Activated B cell treated with CpG ODN at 0.5 μM for 24 hours (primary cell): Measurements from ENCODE around the gene SPX. TPM values are rescaled to one million over a fixed set of nuclear protein-coding genes. Genes with fewer than 3 reads are reported as not detected.

ENCODE experiments used
- ATAC-seq: fragments of 200-7000 bp; cut with Tn5 transposase; one replicate; pipeline ENCODE4 v1.10.0; 2021; ENCODE audit warnings: low read depth, mild to moderate bottlenecking, moderate library complexity
- CTCF ChIA-PET: fragments of 350-600 bp; sonication (Branson Sonifier 250); formaldehyde crosslinking; loops from one replicate; lab custom pipeline; 2021; ENCODE audit warnings: antibody characterized with exemption; lab: Charles Lee
- POLR2A ChIA-PET: fragments of 350-600 bp; sonication (Branson Sonifier 250); formaldehyde crosslinking; loops from one replicate; lab custom pipeline; 2021; ENCODE audit warnings: antibody characterized with exemption; lab: Charles Lee
- DNase-seq: peaks from one replicate; pipeline ENCODE4 v3.0.0; 2022
- H3K27ac Mint-ChIP-seq: one replicate; pipeline ENCODE4 v1.8.0; 2020; ENCODE audit warnings: mixed read lengths
- H3K27me3 Mint-ChIP-seq: one replicate; pipeline ENCODE4 v1.8.0; 2021; ENCODE audit warnings: mixed read lengths
- H3K36me3 Mint-ChIP-seq: one replicate; pipeline ENCODE4 v1.8.0; 2021; ENCODE audit warnings: low read depth, mixed read lengths
- H3K4me1 Mint-ChIP-seq: one replicate; pipeline ENCODE4 v1.8.0; 2021; ENCODE audit warnings: mixed read lengths
- H3K4me3 Mint-ChIP-seq: one replicate; pipeline ENCODE4 v1.8.0; 2020; ENCODE audit warnings: mild to moderate bottlenecking, mixed read lengths
- H3K9me3 Mint-ChIP-seq: one replicate; pipeline ENCODE4 v1.8.0; 2020; ENCODE audit warnings: mixed read lengths
- intact Hi-C: fragments of 100-400 bp; cut with micrococcal nuclease; formaldehyde crosslinking; loops from one replicate; pipeline ENCODE4 v1.15.1; 2024
- total RNA-seq: library from RNA; stranded (reverse); gene quantifications from 2 replicates; pipeline ENCODE4 v1.2.3, GENCODE V29; 2022
- TF ChIP-seq, protein P1 (sequence below): fragments of 200-600 bp; IDR thresholded peaks from one replicate; pipeline ENCODE4 v1.8.0; 2022; ENCODE audit warnings: antibody characterized with exemption, mild to moderate bottlenecking

The SPX gene
- total RNA-seq, 1 donor from 2014 or later = 0.18 TPM

DNA sequence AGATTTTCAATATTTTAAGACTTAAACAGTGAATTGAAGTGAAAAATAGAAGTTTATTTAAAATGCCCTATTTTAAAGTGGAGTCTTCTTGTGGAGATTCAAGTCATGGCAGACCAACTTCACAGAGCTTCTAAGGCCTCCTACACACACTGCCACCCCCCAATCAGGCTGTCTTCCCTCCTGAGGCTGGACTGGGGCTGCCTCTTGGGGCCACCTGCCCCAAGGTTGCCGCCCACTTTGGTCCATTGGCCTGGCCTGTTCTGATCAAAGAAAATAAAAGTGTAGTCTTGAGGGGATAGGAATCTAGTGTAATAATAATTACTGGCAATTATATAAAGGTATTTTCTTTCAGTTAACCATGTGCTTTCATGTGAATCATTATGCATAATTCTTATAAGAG lies 23.2 kb upstream of the SPX start:
- POLR2A ChIA-PET = interaction anchor here (2.7 kb wide), 1 partner anchor 154 kb away, joined by 36 read pairs; the partner anchor contains the start of gene LDHB

DNA sequence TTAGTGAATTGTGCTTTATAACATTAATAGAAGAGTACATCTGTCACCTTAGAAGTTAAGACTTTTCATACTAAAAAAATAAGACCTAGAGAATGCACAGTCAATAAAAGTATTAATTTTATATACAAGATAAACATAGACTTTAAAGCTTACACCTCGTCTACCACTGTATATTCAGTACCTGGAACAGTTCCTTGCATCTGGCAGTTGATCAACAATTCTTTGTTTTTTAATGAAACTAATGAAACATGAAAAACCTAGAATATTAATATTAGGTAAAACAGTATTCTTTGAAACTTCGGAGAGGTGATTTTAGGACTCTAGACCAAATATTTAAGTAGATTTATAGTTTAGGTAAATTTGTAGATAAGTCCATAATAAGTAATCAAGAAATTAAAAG lies 20.2 kb upstream of the SPX start:
- TF ChIP-seq, protein P1, sequence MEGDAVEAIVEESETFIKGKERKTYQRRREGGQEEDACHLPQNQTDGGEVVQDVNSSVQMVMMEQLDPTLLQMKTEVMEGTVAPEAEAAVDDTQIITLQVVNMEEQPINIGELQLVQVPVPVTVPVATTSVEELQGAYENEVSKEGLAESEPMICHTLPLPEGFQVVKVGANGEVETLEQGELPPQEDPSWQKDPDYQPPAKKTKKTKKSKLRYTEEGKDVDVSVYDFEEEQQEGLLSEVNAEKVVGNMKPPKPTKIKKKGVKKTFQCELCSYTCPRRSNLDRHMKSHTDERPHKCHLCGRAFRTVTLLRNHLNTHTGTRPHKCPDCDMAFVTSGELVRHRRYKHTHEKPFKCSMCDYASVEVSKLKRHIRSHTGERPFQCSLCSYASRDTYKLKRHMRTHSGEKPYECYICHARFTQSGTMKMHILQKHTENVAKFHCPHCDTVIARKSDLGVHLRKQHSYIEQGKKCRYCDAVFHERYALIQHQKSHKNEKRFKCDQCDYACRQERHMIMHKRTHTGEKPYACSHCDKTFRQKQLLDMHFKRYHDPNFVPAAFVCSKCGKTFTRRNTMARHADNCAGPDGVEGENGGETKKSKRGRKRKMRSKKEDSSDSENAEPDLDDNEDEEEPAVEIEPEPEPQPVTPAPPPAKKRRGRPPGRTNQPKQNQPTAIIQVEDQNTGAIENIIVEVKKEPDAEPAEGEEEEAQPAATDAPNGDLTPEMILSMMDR = no peak
- Mint-ChIP-seq H3K4me3 (no peak overlapping the region), H3K36me3 (peaks cover 35% of the 10 kb centered on the region), H3K27me3 (no peaks in the 10 kb centered on the region), H3K27ac (no peak overlapping the region), H3K4me1 (peaks cover 43% of the 10 kb centered on the region), H3K9me3 (no peaks in the 10 kb centered on the region)
- intact Hi-C loops = no loop called here
- ATAC-seq = no peak
- CTCF ChIA-PET = no interaction called here
- DNase-seq = no peak
- POLR2A ChIA-PET = no interaction called here

More for the DNA sequence above, 23.2 kb upstream of the SPX start:
- Mint-ChIP-seq H3K27me3 (no peaks in the 10 kb centered on the region), H3K4me3 (no peak overlapping the region), H3K9me3 (no peaks in the 10 kb centered on the region), H3K36me3 (peaks cover 22% of the 10 kb centered on the region), H3K27ac (no peak overlapping the region), H3K4me1 (peaks cover 41% of the 10 kb centered on the region)
- DNase-seq (no peak), ATAC-seq (no peak)
- intact Hi-C loops = loop anchor here (5.0 kb wide), 1 partner anchor 1124 kb away; the partner anchor contains the start of gene ETNK1
- TF ChIP-seq, protein P1 = no peak
- CTCF ChIA-PET = no interaction called here

DNA sequence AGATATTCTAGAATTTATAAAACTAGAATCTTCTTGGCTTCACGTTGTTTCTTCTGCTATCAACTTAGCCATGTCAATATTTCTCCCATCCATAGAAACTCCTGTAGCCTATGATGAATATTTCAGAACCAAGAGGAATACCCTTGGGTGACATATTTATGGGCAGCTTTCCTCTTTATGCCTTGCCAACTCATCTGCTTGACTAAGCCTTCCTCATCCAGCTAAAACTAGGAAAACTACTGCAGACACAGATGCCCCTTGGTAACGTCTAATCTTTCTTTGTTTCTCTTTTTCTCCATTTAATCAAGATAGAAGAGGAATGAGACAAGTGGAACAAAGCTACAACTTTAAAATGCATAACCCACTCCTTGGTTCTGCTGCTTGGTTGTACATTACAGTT lies 18.2 kb upstream of the SPX start:
- POLR2A ChIA-PET = interaction anchor here (1.2 kb wide), 1 partner anchor 71 kb away, joined by 3 read pairs; the partner anchor contains the start of gene PYROXD1

DNA sequence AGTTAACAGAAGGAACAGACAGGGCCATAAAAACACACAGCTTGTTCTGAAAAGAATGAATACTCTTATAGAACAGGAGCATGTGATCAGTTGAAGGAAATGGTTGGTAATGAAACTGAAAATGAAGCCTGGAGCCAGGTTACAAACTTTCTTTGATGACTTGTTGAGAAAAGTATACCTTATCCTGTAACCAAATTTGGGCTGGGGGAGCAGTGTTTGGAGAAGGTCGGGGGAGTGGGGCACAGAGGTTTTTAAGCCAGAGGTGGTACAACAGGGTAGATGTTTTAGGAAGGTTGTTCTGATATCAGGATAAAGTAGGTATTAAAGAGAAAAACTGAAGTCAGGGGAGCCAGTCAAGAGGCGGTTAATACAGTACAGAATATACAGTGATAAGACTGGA lies 16.3 kb upstream of the SPX start:
- intact Hi-C loops = loop anchor here (1.0 kb wide), 1 partner anchor 8 kb away; the partner anchor contains the start of genes GOLT1B and RECQL
- peak overlapping the region; percentile 56 for H3K4me3 Mint-ChIP-seq
- H3K27ac Mint-ChIP-seq = peak overlapping the region; percentile 85
- TF ChIP-seq, protein P1 = no peak
- no peaks in the 10 kb centered on the region for H3K9me3 Mint-ChIP-seq
- POLR2A ChIA-PET = interaction anchor here (0.9 to 1.3 kb wide), 2 partner anchors 9 to 148 kb away, joined by 3 to 4 read pairs; partner anchors contain the start of genes GOLT1B, LDHB and RECQL
- CTCF ChIA-PET = no interaction called here
- DNase-seq = no peak
- no peaks in the 10 kb centered on the region for H3K27me3 Mint-ChIP-seq
- no peak for ATAC-seq
- peaks cover 57% of the 10 kb centered on the region for H3K36me3 Mint-ChIP-seq
- H3K4me1 Mint-ChIP-seq = peaks cover 22% of the 10 kb centered on the region

More for the DNA sequence above, 18.2 kb upstream of the SPX start:
- CTCF ChIA-PET = no interaction called here
- no peak for DNase-seq
- Mint-ChIP-seq H3K9me3 (no peaks in the 10 kb centered on the region), H3K27ac (no peak overlapping the region), H3K27me3 (no peaks in the 10 kb centered on the region), H3K36me3 (peaks cover 40% of the 10 kb centered on the region), H3K4me3 (no peak overlapping the region), H3K4me1 (peaks cover 34% of the 10 kb centered on the region)
- ATAC-seq = no peak
- intact Hi-C loops = no loop called here
- TF ChIP-seq, protein P1 = no peak

DNA sequence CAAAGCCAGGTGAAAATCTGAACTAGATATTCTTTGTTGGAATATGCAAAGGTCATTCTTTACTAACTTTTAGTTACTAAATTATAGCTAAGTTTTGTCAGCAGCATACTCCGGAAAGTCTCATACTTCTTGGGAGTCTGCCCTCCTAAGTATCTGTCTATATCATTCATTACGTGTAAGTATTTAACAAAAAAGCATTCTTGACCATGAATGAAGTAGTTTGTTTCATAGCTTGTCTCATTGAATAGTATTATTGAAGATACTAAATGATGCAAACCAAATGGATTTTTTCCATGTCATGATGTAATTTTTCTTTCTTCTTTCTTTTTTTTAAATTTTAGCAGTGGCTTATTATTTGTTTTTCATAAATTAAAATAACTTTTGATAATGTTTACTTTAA lies 9.8 kb upstream of the SPX start:
- intact Hi-C loops = no loop called here
- Mint-ChIP-seq H3K9me3 (no peaks in the 10 kb centered on the region), H3K4me3 (no peak overlapping the region), H3K36me3 (peaks cover 43% of the 10 kb centered on the region), H3K27me3 (no peaks in the 10 kb centered on the region), H3K4me1 (no peaks in the 10 kb centered on the region), H3K27ac (no peak overlapping the region)
- TF ChIP-seq, protein P1 = no peak
- DNase-seq (no peak), ATAC-seq (no peak)
- CTCF ChIA-PET = no interaction called here
- POLR2A ChIA-PET = no interaction called here
